Measurements from ENCODE around the gene SPG7. TPM values are rescaled to one million over a fixed set of nuclear protein-coding genes. Genes with fewer than 3 reads are reported as not detected.

Gene SPG7
- total RNA-seq, 1 experiment from 2014 or later = 119 TPM

DNA sequence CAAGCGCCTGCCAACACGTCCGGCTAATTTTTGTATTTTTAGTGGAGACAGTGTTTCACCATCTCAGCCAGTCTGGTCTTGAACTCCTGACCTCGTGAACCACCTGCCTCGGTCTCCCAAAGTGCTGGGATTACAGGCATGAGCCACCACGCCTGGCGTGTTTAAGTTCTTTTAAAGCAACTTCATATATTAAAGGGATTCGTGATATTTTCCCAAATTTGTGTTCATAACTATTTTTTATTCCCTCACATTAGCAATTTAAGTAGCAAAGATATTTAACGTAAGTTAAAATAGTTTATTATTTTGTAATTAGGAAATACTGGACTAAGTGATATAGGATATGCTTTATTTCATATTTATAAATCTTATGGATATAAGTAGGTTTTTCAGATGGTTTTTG is 4.2 kb downstream of the SPG7 start:
- H3K9me3 ChIP-seq (ENCODE audit: control insufficient read depth, low read depth, low read length) = no peaks in the 10 kb centered on the region
- no peak overlapping the region for H3K18ac ChIP-seq (ENCODE audit: insufficient read length, low read depth, low read length)
- H2AFZ ChIP-seq (ENCODE audit: low read length) = no peak overlapping the region
- H2BK5ac ChIP-seq (ENCODE audit: insufficient read length, low read length) = no peak overlapping the region
- H3K36me3 Mint-ChIP-seq (ENCODE audit: insufficient read depth in 1 of 3, low read depth in 3 of 3) = peaks cover 30 to 53% (median 53%) of the 10 kb centered on the region in 3 experiments; a peak in 6 of 7 replicates
- H3K4me1 Mint-ChIP-seq = no peaks in the 10 kb centered on the region
- no peaks in the 10 kb centered on the region for H3K27me3 Mint-ChIP-seq (ENCODE audit: low read depth)
- WGBS (ENCODE audit: extremely low coverage, insufficient read length, low lambda C conversion rate) = no CpG with 5 or more reads among the region's 9 CpGs
- no peak for DNase-seq
- H4K5ac ChIP-seq (ENCODE audit: insufficient read length, low read depth, low read length) = no peak overlapping the region
- H3K27ac ChIP-seq (ENCODE audit: insufficient read length, low read depth, low read length) = no peak overlapping the region
- TF ChIP-seq, protein P1, sequence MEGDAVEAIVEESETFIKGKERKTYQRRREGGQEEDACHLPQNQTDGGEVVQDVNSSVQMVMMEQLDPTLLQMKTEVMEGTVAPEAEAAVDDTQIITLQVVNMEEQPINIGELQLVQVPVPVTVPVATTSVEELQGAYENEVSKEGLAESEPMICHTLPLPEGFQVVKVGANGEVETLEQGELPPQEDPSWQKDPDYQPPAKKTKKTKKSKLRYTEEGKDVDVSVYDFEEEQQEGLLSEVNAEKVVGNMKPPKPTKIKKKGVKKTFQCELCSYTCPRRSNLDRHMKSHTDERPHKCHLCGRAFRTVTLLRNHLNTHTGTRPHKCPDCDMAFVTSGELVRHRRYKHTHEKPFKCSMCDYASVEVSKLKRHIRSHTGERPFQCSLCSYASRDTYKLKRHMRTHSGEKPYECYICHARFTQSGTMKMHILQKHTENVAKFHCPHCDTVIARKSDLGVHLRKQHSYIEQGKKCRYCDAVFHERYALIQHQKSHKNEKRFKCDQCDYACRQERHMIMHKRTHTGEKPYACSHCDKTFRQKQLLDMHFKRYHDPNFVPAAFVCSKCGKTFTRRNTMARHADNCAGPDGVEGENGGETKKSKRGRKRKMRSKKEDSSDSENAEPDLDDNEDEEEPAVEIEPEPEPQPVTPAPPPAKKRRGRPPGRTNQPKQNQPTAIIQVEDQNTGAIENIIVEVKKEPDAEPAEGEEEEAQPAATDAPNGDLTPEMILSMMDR (conservative IDR thresholded peaks at IDR 0.05) = no peak
- no peaks in the 10 kb centered on the region for H3K9me3 Mint-ChIP-seq
- H4K20me1 ChIP-seq (ENCODE audit: control insufficient read depth, insufficient read depth, insufficient read length) = no peaks in the 10 kb centered on the region
- H3T11ph ChIP-seq (ENCODE audit: low read length) = no peak overlapping the region
- no peak overlapping the region for H2BK12ac ChIP-seq (ENCODE audit: insufficient read length, low read depth, low read length)
- H4K91ac ChIP-seq (ENCODE audit: insufficient read length, low read depth, low read length) = no peak overlapping the region
- H2AK5ac ChIP-seq (ENCODE audit: insufficient read length, low read length) = no peak overlapping the region
- peaks cover 9% of the 10 kb centered on the region; the same call in 1 of the 2 replicates for H3K79me2 ChIP-seq (ENCODE audit: insufficient read depth, low read length)
- no peak overlapping the region for H3K14ac ChIP-seq (ENCODE audit: insufficient read depth, low read length)
- H3K23me2 ChIP-seq (ENCODE audit: insufficient read length, low read depth, low read length, poor library complexity, severe bottlenecking) = peaks cover 3% of the 10 kb centered on the region
- H3K79me1 ChIP-seq (ENCODE audit: insufficient read depth, low read depth, low read length, poor library complexity, severe bottlenecking) = peaks cover 3% of the 10 kb centered on the region
- no peak overlapping the region for H4K8ac ChIP-seq (replicated peaks; ENCODE audit: insufficient read length, low read depth, low read length)
- H3K56ac ChIP-seq (ENCODE audit: insufficient read length, low read depth, low read length) = no peak overlapping the region
- no peak overlapping the region for H3K4ac ChIP-seq (ENCODE audit: low read depth, low read length)
- no peaks in the 10 kb centered on the region for H3K4me1 ChIP-seq (ENCODE audit: insufficient read depth, low read length)
- H3K4me3 Mint-ChIP-seq = no peak overlapping the region
- no peak overlapping the region for H3K9ac ChIP-seq (ENCODE audit: extremely low read depth, insufficient read length, low read length)
- no peak overlapping the region for H3K27ac Mint-ChIP-seq
- no peak overlapping the region for H2BK120ac ChIP-seq (ENCODE audit: low read depth, low read length, poor library complexity, severe bottlenecking)
- H3K23ac ChIP-seq (ENCODE audit: insufficient read length, low read depth, low read length) = no peak overlapping the region
- no peak overlapping the region for H2BK15ac ChIP-seq (ENCODE audit: low read depth, low read length)
- no peak overlapping the region for H3K4me2 ChIP-seq (ENCODE audit: insufficient read depth, insufficient read length, low read length)
- no peaks in the 10 kb centered on the region for H3K27me3 ChIP-seq (ENCODE audit: insufficient read depth, low read length)
- H2BK20ac ChIP-seq (ENCODE audit: low read depth, low read length, poor library complexity, severe bottlenecking) = no peak overlapping the region
